C4-2B (cell line): ENCODE data around the gene TSSK2.

ENCODE experiments used
- H3K27ac ChIP-seq: fragments of 450-650 bp; 2 replicates; pipeline ENCODE4 v1.5.1; 2017
- CTCF ChIP-seq: fragments of 450-650 bp; conservative IDR thresholded peaks from 2 replicates; pipeline ENCODE4 v1.5.1; 2017; ENCODE audit warnings: mild to moderate bottlenecking
- ZFX ChIP-seq: fragments of 450-650 bp; IDR thresholded peaks from 2 replicates; pipeline ENCODE4 v1.6.1; 2017

Gene TSSK2

GRCh38 chr22:19122143-19122751, 8.9 kb upstream of the TSSK2 start, which contains the start of gene DGCR2:
TSS of gene DGCR2 (minus strand) at chr22:19122412. CDS start at chr22:19122206, 206 bp downstream.
- TF ChIP-seq CTCF (no peak), ZFX (peak; percentile 60; the same call in 1 of the 2 replicates)
- peak within 1 kb of the TSS; percentile 89 for H3K27ac ChIP-seq

- H3K27ac ChIP-seq: peak overlapping the region; percentile 89
These were observed 8.2 kb upstream of the TSSK2 start for GRCh38 chr22:19122752-19123492.

GRCh38 chr22:19123936-19124335, 7.2 kb upstream of the TSSK2 start:
- no peak overlapping the region for H3K27ac ChIP-seq
- TF ChIP-seq CTCF (no peak), ZFX (no peak)

More at GRCh38 chr22:19122752-19123492, 8.2 kb upstream of the TSSK2 start:
- TF ChIP-seq CTCF: no peak

GRCh38 chr22:19124377-19124776, 6.7 kb upstream of the TSSK2 start:
- TF ChIP-seq CTCF: no peak
- TF ChIP-seq ZFX: no peak
- H3K27ac ChIP-seq: no peak overlapping the region

- no peak overlapping the region for H3K27ac ChIP-seq
- TF ChIP-seq CTCF (no peak), ZFX (no peak)
These were observed 6.1 kb upstream of the TSSK2 start for GRCh38 chr22:19125011-19125410.

GRCh38 chr22:19125474-19126308, 5.4 kb upstream of the TSSK2 start:
- TF ChIP-seq ZFX (no peak), CTCF (no peak)

More at GRCh38 chr22:19125474-19126308, 5.4 kb upstream of the TSSK2 start:
- no peak overlapping the region for H3K27ac ChIP-seq
